Mucosa of rectum (tissue), 2 donors: Measurements from ENCODE around the gene CREB3.
A peak's percentile ranks its signal among the peaks of the same experiment; 100 is the strongest.

Experiments
- H3K27ac ChIP-seq, 2 donors: one replicate each; pipeline ENCODE4 v1.7.0; 2013; ENCODE audit warnings: inconsistent platforms in 2 of 2, low read depth in 2 of 2, low read length in 2 of 2
- H3K27me3 ChIP-seq, 2 donors: one replicate each; pipeline ENCODE4 v1.7.0; 2013; ENCODE audit warnings: low read length in 2 of 2; ENCODE audit not compliant: control insufficient read depth in 2 of 2, insufficient read depth in 2 of 2
- H3K36me3 ChIP-seq, 2 donors: one replicate each; pipeline ENCODE4 v1.7.0; 2013; ENCODE audit warnings: low read length in 2 of 2; ENCODE audit not compliant: control insufficient read depth in 2 of 2, insufficient read depth in 2 of 2
- H3K4me1 ChIP-seq, 2 donors: one replicate each; pipeline ENCODE4 v1.7.0; 2013; ENCODE audit warnings: low read length in 2 of 2, mild to moderate bottlenecking in 1 of 2; ENCODE audit not compliant: control insufficient read depth in 2 of 2, insufficient read depth in 2 of 2
- H3K4me3 ChIP-seq, 2 donors: one replicate each; pipeline ENCODE4 v1.7.0; 2013; ENCODE audit warnings: low read length in 2 of 2
- H3K9ac ChIP-seq, 2 donors: one replicate each; pipeline ENCODE4 v1.7.0; 2013; ENCODE audit warnings: low read length in 2 of 2, low read depth in 1 of 2, mild to moderate bottlenecking in 1 of 2
- H3K9me3 ChIP-seq, 2 donors: one replicate each; pipeline ENCODE4 v1.7.0; 2013; ENCODE audit warnings: low read length in 2 of 2; ENCODE audit not compliant: control insufficient read depth in 2 of 2
- donor health status: healthy.
- donor health status: Normal muscosa, but diverticular disease.

The CREB3 gene

GRCh38 chr9:35743880-35744518 lies 11.5 kb downstream of the CREB3 start:
- Histone ChIP-seq H3K4me1 (peaks cover 17 to 22% of the 10 kb centered on the region in 2 donors), H3K27me3 (no peaks in the 10 kb centered on the region), H3K36me3 (peaks cover 53 to 59% of the 10 kb centered on the region in 2 donors), H3K9me3 (no peaks in the 10 kb centered on the region), H3K9ac (no peak overlapping the region), H3K4me3 (no peak overlapping the region), H3K27ac (no peak overlapping the region)

DNA sequence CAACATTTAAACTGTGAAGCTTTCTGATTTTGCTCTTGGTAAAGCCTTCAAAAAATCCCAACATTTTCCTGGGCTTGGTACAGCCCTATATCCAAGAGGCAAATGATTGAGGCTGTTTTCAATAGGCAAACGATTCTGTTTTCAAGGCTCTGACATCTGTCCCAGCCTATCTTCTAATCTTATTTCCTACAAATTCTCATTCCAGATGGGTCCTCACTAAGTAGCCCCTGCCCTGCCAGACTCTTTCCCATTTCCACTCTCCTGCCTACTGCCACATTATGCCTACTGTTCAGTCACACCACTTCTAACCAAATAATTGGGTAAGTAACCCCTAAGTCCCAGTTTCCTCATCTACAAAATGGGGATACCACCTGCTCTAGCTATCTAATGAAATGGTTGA lies 13.1 kb downstream of the CREB3 start:
- Histone ChIP-seq H3K27me3 (no peaks in the 10 kb centered on the region), H3K4me1 (peaks cover 24 to 33% of the 10 kb centered on the region in 2 donors), H3K27ac (no peak overlapping the region), H3K9me3 (no peaks in the 10 kb centered on the region), H3K36me3 (peaks cover 39 to 44% of the 10 kb centered on the region in 2 donors), H3K4me3 (peak overlapping the region; percentile 94 to 98), H3K9ac (peak overlapping the region; percentile 1 to 97)

- Histone ChIP-seq H3K4me3 (peak overlapping the region; percentile 94 to 98), H3K27ac (peak overlapping the region; percentile 97), H3K27me3 (no peaks in the 10 kb centered on the region), H3K4me1 (peaks cover 24 to 34% of the 10 kb centered on the region in 2 donors), H3K9me3 (no peaks in the 10 kb centered on the region), H3K9ac (peak overlapping the region; percentile 94 to 97), H3K36me3 (peaks cover 43 to 46% of the 10 kb centered on the region in 2 donors)
These were observed 14.1 kb downstream of the CREB3 start for GRCh38 chr9:35746583-35746982.

DNA sequence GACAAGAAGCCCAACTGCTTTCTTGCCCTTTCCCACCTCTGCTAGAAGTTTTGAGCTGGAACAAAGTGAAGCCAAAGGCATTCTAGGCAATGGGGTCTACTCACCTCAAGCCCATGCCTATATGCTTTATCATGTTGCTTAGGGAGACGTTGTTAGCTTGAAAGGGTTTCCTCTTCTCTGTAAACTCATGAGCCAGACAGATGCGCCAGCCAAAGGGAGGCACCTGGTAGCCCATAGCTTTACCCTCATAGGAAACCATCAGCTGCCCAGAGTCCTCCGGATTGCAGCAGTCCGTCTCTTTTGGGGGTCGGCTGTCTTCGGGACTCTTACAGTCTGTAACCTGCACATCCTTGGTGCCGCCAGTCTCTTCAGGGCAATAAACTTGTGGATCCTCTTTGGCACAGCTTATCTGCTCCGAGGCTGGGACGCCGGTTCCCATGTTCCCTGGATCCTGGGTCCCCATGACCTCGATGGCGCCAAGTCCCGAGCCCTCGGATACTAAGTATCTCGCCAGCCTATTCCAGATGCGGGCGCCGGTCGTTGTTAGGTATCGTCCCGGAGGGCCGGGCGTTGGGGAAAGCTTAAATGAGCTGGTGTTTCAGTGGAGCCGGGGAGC lies 15.9 kb downstream of the CREB3 start:
- Histone ChIP-seq H3K27me3 (no peaks in the 10 kb centered on the region), H3K9me3 (no peaks in the 10 kb centered on the region), H3K4me1 (peaks cover 24 to 34% of the 10 kb centered on the region in 2 donors), H3K4me3 (peak overlapping the region; percentile 94 to 98), H3K27ac (peak overlapping the region; percentile 97), H3K9ac (peak overlapping the region; percentile 94 to 97), H3K36me3 (peaks cover 44 to 46% of the 10 kb centered on the region in 2 donors)

DNA sequence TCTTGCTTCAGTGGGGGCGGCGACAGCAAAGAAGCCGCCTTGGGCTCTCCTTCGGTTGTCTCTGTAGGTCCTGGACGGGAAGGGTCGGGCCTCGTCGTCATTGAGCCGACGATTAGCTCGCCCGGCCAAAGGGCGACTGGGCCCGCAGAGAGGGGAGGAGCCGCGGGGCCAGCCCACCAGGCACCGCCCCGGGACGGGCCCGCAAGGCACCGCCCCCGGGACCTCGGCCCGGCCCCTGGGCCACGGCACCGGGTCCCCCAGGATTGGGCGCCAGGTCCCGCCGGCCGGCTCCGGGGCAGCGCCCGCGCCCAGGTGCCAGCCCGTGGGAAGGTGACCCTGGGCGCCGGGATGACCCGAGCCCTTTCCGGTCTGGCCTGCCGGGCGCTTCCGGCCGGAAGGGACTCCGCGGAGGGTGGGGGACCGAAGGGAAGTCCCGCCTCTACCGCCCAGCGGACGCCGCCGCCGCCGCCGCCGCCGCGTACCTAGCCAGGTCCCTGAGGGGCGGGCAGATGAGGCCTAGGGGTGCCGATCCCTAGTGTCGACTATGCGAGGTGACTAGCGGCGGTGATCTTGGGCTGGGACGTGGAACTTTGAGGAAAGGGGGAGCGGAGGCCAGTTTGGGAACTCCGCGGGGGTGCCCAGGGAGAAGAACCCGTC lies 16.5 kb downstream of the CREB3 start, which contains the start of the genes GBA2 and RGP1:
Gene GBA2, minus strand, starts transcription at position 371 of the 657 bp plus-strand sequence. CDS start 524 bp downstream, outside the sequence.
Gene RGP1, plus strand, starts transcription at position 430 of the 657 bp plus-strand sequence. CDS start 469 bp downstream, outside the sequence.
- H3K4me1 ChIP-seq: peaks cover 24 to 34% of the 10 kb centered on the region in 2 donors
- H3K9ac ChIP-seq: peak within 1 kb of the TSS; percentile 94 to 97
- no peaks in the 10 kb centered on the region for H3K27me3 ChIP-seq
- peaks cover 44 to 46% of the 10 kb centered on the region in 2 donors for H3K36me3 ChIP-seq
- H3K27ac ChIP-seq: peak within 1 kb of the TSS; percentile 97
- peak within 1 kb of the TSS; percentile 94 to 98 for H3K4me3 ChIP-seq
- no peaks in the 10 kb centered on the region for H3K9me3 ChIP-seq

DNA sequence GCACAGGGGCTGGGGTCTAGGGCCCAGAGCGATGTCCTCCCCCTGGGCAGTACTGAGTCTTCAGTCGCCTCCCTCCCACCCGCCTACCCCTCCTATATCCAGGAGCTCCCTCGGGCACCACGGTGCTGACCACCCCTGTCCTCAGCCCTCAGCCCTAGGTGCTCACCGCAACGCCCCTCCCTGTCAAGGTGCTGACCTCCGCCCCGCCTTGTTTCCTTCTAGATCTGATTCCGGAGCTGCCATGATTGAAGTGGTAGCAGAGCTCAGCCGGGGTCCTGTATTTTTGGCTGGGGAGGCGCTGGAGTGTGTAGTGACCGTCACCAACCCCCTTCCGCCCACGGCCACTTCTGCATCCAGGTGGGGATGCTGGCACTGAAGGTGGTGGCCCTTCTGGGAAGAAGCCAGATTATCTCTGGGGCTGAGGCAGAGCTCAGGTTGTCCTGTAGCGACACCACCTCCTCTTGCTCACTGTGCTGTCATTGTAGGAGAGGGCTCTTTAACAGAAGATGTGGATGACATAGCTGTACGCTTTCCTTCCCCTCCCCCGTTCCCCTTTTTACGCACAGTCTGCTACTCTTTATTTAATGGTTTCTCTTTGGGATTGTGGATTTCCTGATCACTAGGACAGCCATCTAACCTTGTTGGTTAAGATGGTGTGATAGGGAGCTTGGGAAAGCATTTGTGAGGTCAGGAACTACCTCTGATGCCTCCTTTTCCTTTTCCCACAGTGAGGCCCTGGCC lies 17.2 kb downstream of the CREB3 start:
- Histone ChIP-seq H3K4me1 (peaks cover 24 to 34% of the 10 kb centered on the region in 2 donors), H3K27me3 (no peaks in the 10 kb centered on the region), H3K36me3 (peaks cover 38 to 41% of the 10 kb centered on the region in 2 donors), H3K9me3 (no peaks in the 10 kb centered on the region), H3K27ac (peak overlapping the region; percentile 97), H3K9ac (peak overlapping the region; percentile 89 to 97), H3K4me3 (peak overlapping the region; percentile 94 to 98)

DNA sequence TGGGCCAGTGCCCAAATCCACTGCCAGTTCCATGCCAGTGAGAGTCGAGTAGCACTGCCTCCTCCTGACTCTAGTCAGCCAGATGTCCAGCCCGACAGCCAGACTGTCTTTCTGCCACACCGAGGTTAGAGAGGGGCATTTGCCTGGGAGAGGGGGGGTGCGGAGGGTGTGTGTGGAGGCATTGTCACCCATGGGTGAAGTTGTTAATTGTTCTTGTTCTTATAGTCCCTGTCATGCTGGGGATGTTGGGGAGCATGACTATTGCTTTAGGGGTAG lies 17.7 kb downstream of the CREB3 start:
- Histone ChIP-seq H3K4me1 (peaks cover 24 to 34% of the 10 kb centered on the region in 2 donors), H3K9me3 (no peaks in the 10 kb centered on the region), H3K27ac (peak overlapping the region; percentile 97), H3K27me3 (no peaks in the 10 kb centered on the region), H3K9ac (peak overlapping the region; percentile 89 to 97), H3K4me3 (peak overlapping the region; percentile 94 to 98), H3K36me3 (peaks cover 36 to 39% of the 10 kb centered on the region in 2 donors)

DNA sequence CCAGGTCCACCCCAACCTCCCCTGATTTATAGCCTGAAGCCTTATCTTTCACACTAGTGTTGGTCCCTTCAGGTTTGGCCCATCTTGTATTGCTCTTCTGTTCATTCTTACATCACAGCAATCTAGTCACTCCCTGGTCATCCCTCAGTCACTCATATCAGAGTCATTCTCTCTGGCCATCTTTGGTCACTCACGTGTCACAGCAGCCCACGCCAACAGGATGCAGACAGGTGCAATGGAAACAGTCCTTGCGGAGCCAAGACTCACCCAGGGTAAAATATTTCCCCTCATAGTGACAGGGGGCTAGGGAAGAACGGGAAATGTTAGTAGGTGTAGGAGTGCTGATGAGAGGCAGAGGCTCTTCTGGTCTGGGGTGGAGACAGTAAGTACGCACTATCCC lies 21.0 kb downstream of the CREB3 start:
- Histone ChIP-seq H3K27ac (no peak overlapping the region), H3K27me3 (no peaks in the 10 kb centered on the region), H3K9ac (no peak overlapping the region), H3K36me3 (peaks cover 36% of the 10 kb centered on the region in 2 donors), H3K4me3 (no peak overlapping the region), H3K4me1 (peaks cover 13 to 24% of the 10 kb centered on the region in 2 donors), H3K9me3 (no peaks in the 10 kb centered on the region)

DNA sequence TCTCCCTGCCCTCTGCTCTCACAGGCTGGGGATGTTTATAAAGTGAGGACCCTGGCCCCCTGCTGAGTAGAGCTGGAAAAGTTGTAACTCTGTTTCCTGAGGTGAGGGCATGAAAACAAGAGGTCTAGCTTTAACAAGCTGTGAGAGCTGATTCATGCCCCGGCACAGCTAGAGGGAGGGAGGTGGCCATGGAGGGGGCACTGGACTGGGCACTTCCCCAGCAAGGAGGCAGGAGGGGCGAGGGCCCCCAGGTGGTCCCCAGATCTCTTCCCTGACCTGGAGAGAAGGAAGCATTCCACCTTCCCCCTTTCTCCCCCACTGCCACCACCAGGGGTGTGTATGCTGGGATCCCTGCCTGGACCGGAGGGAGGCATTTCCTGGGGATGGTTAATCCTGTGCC lies 21.8 kb downstream of the CREB3 start, which contains the start of gene MSMP:
Gene MSMP, minus strand, starts transcription at position 13 of the 400 bp plus-strand sequence. CDS start 147 bp downstream, outside the sequence.
- Histone ChIP-seq H3K9me3 (no peaks in the 10 kb centered on the region), H3K9ac (no peak within 1 kb of the TSS), H3K27me3 (no peaks in the 10 kb centered on the region), H3K4me1 (peaks cover 13 to 28% of the 10 kb centered on the region in 2 donors), H3K36me3 (peaks cover 36% of the 10 kb centered on the region in 2 donors), H3K27ac (no peak within 1 kb of the TSS), H3K4me3 (no peak within 1 kb of the TSS)
